Osteoblast (primary cell): ENCODE measurements around the gene SLC37A3. TPM values are rescaled to one million over a fixed set of nuclear protein-coding genes. Genes with fewer than 3 reads are reported as not detected.

Experiments
- DNase-seq: peaks from one replicate; pipeline ENCODE4 v3.0.0; 2011; ENCODE audit warnings: low spot score, mixed read lengths; ENCODE audit not compliant: insufficient read length; ENCODE audit errors: missing footprints
- H2AFZ ChIP-seq: 2 replicates; pipeline ENCODE4 v1.6.0; 2011; ENCODE audit warnings: mild to moderate bottlenecking, low read length
- H3K27ac ChIP-seq: 2 replicates; pipeline ENCODE4 v1.5.1; 2011; ENCODE audit warnings: mild to moderate bottlenecking, low read depth, low read length, moderate library complexity
- H3K27me3 ChIP-seq: 2 replicates; pipeline ENCODE4 v1.6.0; 2012; ENCODE audit warnings: mild to moderate bottlenecking, control low read depth, inconsistent platforms, low read length, moderate library complexity; ENCODE audit not compliant: insufficient read depth
- H3K36me3 ChIP-seq: 2 replicates; pipeline ENCODE4 v1.5.1; 2011; ENCODE audit warnings: mild to moderate bottlenecking, low read length, control low read depth, moderate library complexity; ENCODE audit not compliant: insufficient read depth
- H3K4me1 ChIP-seq: 2 replicates; pipeline ENCODE4 v1.5.1; 2011; ENCODE audit warnings: mild to moderate bottlenecking, low read length, control low read depth, moderate library complexity; ENCODE audit not compliant: insufficient read depth
- H3K4me2 ChIP-seq: 2 replicates; pipeline ENCODE4 v1.6.0; 2011; ENCODE audit warnings: mild to moderate bottlenecking, low read length; ENCODE audit not compliant: insufficient read depth
- H3K4me3 ChIP-seq: fragments of 200-600 bp; sonication (generic); 3 replicates; pipeline ENCODE4 v1.5.1; 2012; ENCODE audit warnings: mild to moderate bottlenecking, low read length, inconsistent platforms; ENCODE audit not compliant: insufficient read depth
- H3K79me2 ChIP-seq: 2 replicates; pipeline ENCODE4 v1.6.0; 2012; ENCODE audit warnings: mild to moderate bottlenecking, low read length, control low read depth, inconsistent platforms; ENCODE audit not compliant: insufficient read depth
- H3K9me3 ChIP-seq: 2 replicates; pipeline ENCODE4 v1.5.1; 2011; ENCODE audit warnings: low read depth, low read length, control low read depth
- H4K20me1 ChIP-seq: 2 replicates; pipeline ENCODE4 v1.6.0; 2012; ENCODE audit warnings: mild to moderate bottlenecking, low read length, control low read depth; ENCODE audit not compliant: insufficient read depth
- total RNA-seq: library from RNA; depleted of rRNA; stranded (reverse); fragments of >200 nt; gene quantifications from 2 replicates; pipeline ENCODE4 v1.2.3, GENCODE V29; 2012
- TF ChIP-seq, protein P1 (sequence below): IDR thresholded peaks from 2 replicates; pipeline ENCODE4 v1.5.1; 2011; ENCODE audit warnings: mild to moderate bottlenecking, low read depth, low read length, moderate library complexity; ENCODE audit errors: extremely low read depth

Gene SLC37A3
- total RNA-seq, 1 donor: 73.5 TPM

DNA sequence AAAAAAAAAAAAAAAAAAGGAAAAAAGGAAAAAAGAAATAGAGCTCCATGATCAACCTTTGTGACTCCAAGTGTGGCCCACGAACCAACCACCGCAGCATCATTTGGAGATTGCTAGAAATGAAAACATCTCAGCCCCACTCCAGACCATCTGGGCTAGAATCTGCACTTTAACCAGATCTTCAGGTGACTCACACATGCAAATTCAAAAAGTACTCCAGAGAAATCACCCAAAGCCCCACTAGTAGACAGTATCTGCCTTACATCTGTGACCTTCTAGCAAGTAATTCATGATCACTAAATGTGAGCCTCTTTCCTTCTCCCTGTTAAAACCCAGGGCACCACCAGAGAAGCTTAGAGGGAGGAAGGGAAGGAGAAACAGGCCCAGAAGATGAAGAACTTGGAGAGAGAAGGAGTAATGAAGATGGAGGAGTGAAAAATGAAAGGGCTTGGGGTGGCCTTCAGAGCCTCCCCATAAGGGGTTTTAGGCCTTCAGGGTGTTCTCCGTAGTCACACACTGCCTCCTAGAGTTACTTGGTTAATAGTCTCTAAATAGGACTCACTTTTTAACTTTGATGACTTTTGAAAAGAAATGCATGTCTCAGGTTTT, 94.0 kb downstream of the SLC37A3 start:
- Histone ChIP-seq H2AFZ (peak overlapping the region; percentile 56), H3K27ac (no peak overlapping the region), H3K27me3 (no peaks in the 10 kb centered on the region), H4K20me1 (no peaks in the 10 kb centered on the region), H3K4me2 (no peak overlapping the region), H3K36me3 (no peaks in the 10 kb centered on the region), H3K9me3 (no peaks in the 10 kb centered on the region), H3K4me3 (no peak overlapping the region), H3K79me2 (no peaks in the 10 kb centered on the region), H3K4me1 (no peaks in the 10 kb centered on the region)
- TF ChIP-seq, protein P1, sequence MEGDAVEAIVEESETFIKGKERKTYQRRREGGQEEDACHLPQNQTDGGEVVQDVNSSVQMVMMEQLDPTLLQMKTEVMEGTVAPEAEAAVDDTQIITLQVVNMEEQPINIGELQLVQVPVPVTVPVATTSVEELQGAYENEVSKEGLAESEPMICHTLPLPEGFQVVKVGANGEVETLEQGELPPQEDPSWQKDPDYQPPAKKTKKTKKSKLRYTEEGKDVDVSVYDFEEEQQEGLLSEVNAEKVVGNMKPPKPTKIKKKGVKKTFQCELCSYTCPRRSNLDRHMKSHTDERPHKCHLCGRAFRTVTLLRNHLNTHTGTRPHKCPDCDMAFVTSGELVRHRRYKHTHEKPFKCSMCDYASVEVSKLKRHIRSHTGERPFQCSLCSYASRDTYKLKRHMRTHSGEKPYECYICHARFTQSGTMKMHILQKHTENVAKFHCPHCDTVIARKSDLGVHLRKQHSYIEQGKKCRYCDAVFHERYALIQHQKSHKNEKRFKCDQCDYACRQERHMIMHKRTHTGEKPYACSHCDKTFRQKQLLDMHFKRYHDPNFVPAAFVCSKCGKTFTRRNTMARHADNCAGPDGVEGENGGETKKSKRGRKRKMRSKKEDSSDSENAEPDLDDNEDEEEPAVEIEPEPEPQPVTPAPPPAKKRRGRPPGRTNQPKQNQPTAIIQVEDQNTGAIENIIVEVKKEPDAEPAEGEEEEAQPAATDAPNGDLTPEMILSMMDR: peak; percentile 38
- DNase-seq: no peak

GRCh38 chr7:140300243-140301136, 97.8 kb downstream of the SLC37A3 start:
- Histone ChIP-seq H3K79me2 (no peaks in the 10 kb centered on the region), H3K4me2 (no peak overlapping the region), H3K4me3 (no peak overlapping the region), H3K4me1 (no peaks in the 10 kb centered on the region), H3K9me3 (no peaks in the 10 kb centered on the region), H2AFZ (no peak overlapping the region), H3K27ac (no peak overlapping the region), H3K27me3 (no peaks in the 10 kb centered on the region), H4K20me1 (no peaks in the 10 kb centered on the region), H3K36me3 (no peaks in the 10 kb centered on the region)
- TF ChIP-seq, protein P1: no peak
- no peak for DNase-seq

- no peak overlapping the region for H3K4me2 ChIP-seq
- H3K27me3 ChIP-seq: no peaks in the 10 kb centered on the region
Measured at GRCh38 chr7:140298213-140298612, 100.1 kb downstream of the SLC37A3 start.

More at GRCh38 chr7:140298213-140298612, 100.1 kb downstream of the SLC37A3 start:
- Histone ChIP-seq H3K79me2 (no peaks in the 10 kb centered on the region), H2AFZ (no peak overlapping the region), H3K9me3 (no peaks in the 10 kb centered on the region), H3K4me3 (no peak overlapping the region), H4K20me1 (no peaks in the 10 kb centered on the region), H3K4me1 (no peaks in the 10 kb centered on the region), H3K27ac (no peak overlapping the region), H3K36me3 (no peaks in the 10 kb centered on the region)
- TF ChIP-seq, protein P1: no peak
- DNase-seq: no peak
